HG02588 (cell line): ENCODE measurements around the gene CELF4.

Experiments
- ATAC-seq: cut with Tn5 transposase; IDR thresholded peaks from one replicate; pipeline ENCODE4 v1.9.1; 2021; ENCODE audit warnings: mild to moderate bottlenecking, moderate library complexity; ENCODE audit not compliant: unreplicated experiment

CELF4 gene

GRCh38 chr18:37527395-37527794 is 38.2 kb downstream of the CELF4 start:
- ATAC-seq, result no peak

- no peak for ATAC-seq
Observed at GRCh38 chr18:37525262-37525585, 40.4 kb downstream of the CELF4 start.

GRCh38 chr18:37524498-37525261 is 40.9 kb downstream of the CELF4 start:
- ATAC-seq, result no peak

- ATAC-seq, result no peak
Observed at GRCh38 chr18:37524139-37524497, 41.5 kb downstream of the CELF4 start.

GRCh38 chr18:37521510-37522465 is 43.8 kb downstream of the CELF4 start:
- no peak for ATAC-seq

GRCh38 chr18:37520508-37520907 is 45.1 kb downstream of the CELF4 start:
- no peak for ATAC-seq

- no peak for ATAC-seq
Observed at GRCh38 chr18:37519510-37520135, 46.0 kb downstream of the CELF4 start.

- no peak for ATAC-seq
Observed at GRCh38 chr18:37516361-37516853, 49.2 kb downstream of the CELF4 start.

GRCh38 chr18:37514953-37515352 is 50.6 kb downstream of the CELF4 start:
- ATAC-seq, result no peak

GRCh38 chr18:37512400-37512799 is 53.2 kb downstream of the CELF4 start:
- no peak for ATAC-seq

- ATAC-seq, result no peak
Observed at GRCh38 chr18:37511721-37512298, 53.8 kb downstream of the CELF4 start.

- ATAC-seq, result no peak
Observed at GRCh38 chr18:37509600-37509999, 56.0 kb downstream of the CELF4 start.

GRCh38 chr18:37508207-37508606 is 57.4 kb downstream of the CELF4 start:
- ATAC-seq, result no peak

GRCh38 chr18:37507239-37507638 is 58.4 kb downstream of the CELF4 start:
- no peak for ATAC-seq

- no peak for ATAC-seq
Observed at GRCh38 chr18:37506001-37506400, 59.6 kb downstream of the CELF4 start.

GRCh38 chr18:37505321-37505720 is 60.3 kb downstream of the CELF4 start:
- ATAC-seq, result no peak

GRCh38 chr18:37502601-37503000 is 63.0 kb downstream of the CELF4 start:
- ATAC-seq, result no peak

- ATAC-seq, result no peak
Observed at GRCh38 chr18:37502036-37502435, 63.6 kb downstream of the CELF4 start.

- ATAC-seq, result no peak
Observed at GRCh38 chr18:37501136-37501535, 64.5 kb downstream of the CELF4 start.

- ATAC-seq, result no peak
Observed at GRCh38 chr18:37499913-37500312, 65.7 kb downstream of the CELF4 start.

GRCh38 chr18:37499044-37499443 is 66.6 kb downstream of the CELF4 start:
- ATAC-seq, result no peak
